ENCODE measurements around the gene TNIP2.

DNA sequence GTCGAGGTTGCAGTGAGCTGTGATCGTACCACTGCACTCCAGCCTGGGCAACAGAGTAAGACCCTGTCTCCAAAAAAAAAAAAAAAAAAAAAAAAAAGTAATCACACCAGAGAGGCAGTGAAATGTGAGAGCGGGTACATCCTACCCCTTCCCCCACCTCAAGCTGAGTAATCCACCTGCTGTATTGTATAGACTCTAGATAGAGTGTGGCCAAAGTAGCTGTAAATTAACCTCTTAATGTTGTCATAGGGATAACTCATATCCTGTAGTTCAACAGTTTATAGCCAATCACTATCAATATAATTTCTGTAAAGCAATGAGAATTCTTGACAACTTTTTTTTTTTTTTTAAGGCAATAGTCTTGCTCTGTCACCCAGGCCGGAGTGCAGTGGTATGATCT is 30.8 kb downstream of the TNIP2 start:
- TF ChIP-seq POLR2AphosphoS5 (IDR thresholded peaks at IDR 0.05; ENCODE audit: low read depth, low read length) (no peak), POLR2A (IDR thresholded peaks at IDR 0.05; ENCODE audit: low read depth, low read length) (no peak), TAF1 (IDR thresholded peaks at IDR 0.05; ENCODE audit: low read depth, low read length) (no peak), POU2F2 (IDR thresholded peaks at IDR 0.05; ENCODE audit: low read depth, low read length) (no peak)

Data from GM12891 (cell line).